ENCODE data around the gene ASTN1.

DNA sequence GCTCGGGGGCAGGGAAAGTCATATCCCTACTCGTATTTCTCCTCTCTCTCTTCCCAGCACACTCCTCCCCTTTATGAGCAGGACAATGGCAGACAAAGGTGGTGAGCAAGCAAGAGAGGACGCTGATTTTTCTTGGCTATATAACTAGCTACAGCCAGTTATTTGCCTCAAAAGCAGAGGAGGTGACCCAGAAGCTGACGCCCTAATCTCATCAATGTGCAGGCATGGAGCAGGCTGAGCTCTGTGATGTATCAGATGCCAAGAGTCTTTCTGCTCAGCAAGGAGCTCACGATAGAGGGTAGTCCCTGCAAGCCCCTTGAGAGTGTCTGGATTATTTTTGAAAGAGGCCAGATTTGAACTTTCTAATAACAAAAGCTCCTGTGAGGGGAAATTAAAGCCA lies 75.5 kb downstream of the ASTN1 start:
- no peak for TF ChIP-seq POLR2A (IDR thresholded peaks at IDR 0.05; ENCODE audit: low read length)
- TF ChIP-seq GATA1 (IDR thresholded peaks at IDR 0.05; ENCODE audit: low read depth, low read length): no peak
